Fibroblast of skin of right quadriceps (primary cell): ENCODE results near the gene SLC45A3.

Source experiments
- DNase-seq: peaks from one replicate; pipeline ENCODE4 v3.0.0-alpha.2; 2013

The SLC45A3 gene

GRCh38 chr1:205632669-205633169 lies 47.6 kb downstream of the SLC45A3 start:
- peak; percentile 7 for DNase-seq

- DNase-seq, result peak; percentile 98
Measured at GRCh38 chr1:205631768-205632668, 48.3 kb downstream of the SLC45A3 start, which contains the start of gene ELK4. Gene ELK4, minus strand, starts transcription at chr1:205632011. Its CDS starts 8,129 bp downstream, at chr1:205623882.

GRCh38 chr1:205631010-205631767 lies 49.1 kb downstream of the SLC45A3 start:
- DNase-seq, result peak; percentile 73

- no peak for DNase-seq
Measured at GRCh38 chr1:205630651-205631009, 49.7 kb downstream of the SLC45A3 start.

- DNase-seq, result peak; percentile 18
Measured at GRCh38 chr1:205630241-205630640, 50.1 kb downstream of the SLC45A3 start.

GRCh38 chr1:205629751-205630150 lies 50.6 kb downstream of the SLC45A3 start:
- DNase-seq, result no peak

GRCh38 chr1:205627956-205628355 lies 52.4 kb downstream of the SLC45A3 start:
- no peak for DNase-seq

- no peak for DNase-seq
Measured at GRCh38 chr1:205626216-205626615, 54.1 kb downstream of the SLC45A3 start.

GRCh38 chr1:205623646-205624045 lies 56.7 kb downstream of the SLC45A3 start:
- no peak for DNase-seq

GRCh38 chr1:205620269-205620668 lies 60.0 kb downstream of the SLC45A3 start:
- no peak for DNase-seq

- no peak for DNase-seq
Measured at GRCh38 chr1:205619376-205619775, 60.9 kb downstream of the SLC45A3 start.

GRCh38 chr1:205616563-205617293 lies 63.6 kb downstream of the SLC45A3 start:
- DNase-seq, result no peak

- no peak for DNase-seq
Measured at GRCh38 chr1:205615789-205616188, 64.5 kb downstream of the SLC45A3 start.

- DNase-seq, result no peak
Measured at GRCh38 chr1:205613854-205614412, 66.4 kb downstream of the SLC45A3 start.

GRCh38 chr1:205612556-205612955 lies 67.8 kb downstream of the SLC45A3 start:
- no peak for DNase-seq

GRCh38 chr1:205612104-205612503 lies 68.2 kb downstream of the SLC45A3 start:
- DNase-seq, result no peak

- no peak for DNase-seq
Measured at GRCh38 chr1:205610901-205611466, 69.3 kb downstream of the SLC45A3 start.

- DNase-seq, result peak; percentile 41
Measured at GRCh38 chr1:205610036-205610435, 70.3 kb downstream of the SLC45A3 start.
